T-helper 2 cell (primary cell): ENCODE data around the gene SH3TC1.
A peak's percentile ranks its signal among the peaks of the same experiment; 100 is the strongest.

Experiments used
- DNase-seq, 5 experiments: peaks; one replicate each; pipeline versions ENCODE4 v3.0.0 to v3.0.0-alpha.2; 2012 to 2022

Gene SH3TC1

GRCh38 chr4:8216443-8217245 lies 17.6 kb downstream of the SH3TC1 start:
- DNase-seq, result no peak

- no peak for DNase-seq
Measured at GRCh38 chr4:8217246-8217511, 18.1 kb downstream of the SH3TC1 start.

- no peak for DNase-seq
Measured at GRCh38 chr4:8217871-8218270, 18.8 kb downstream of the SH3TC1 start.

GRCh38 chr4:8218371-8219031 lies 19.4 kb downstream of the SH3TC1 start:
- DNase-seq, result peak in 2 of 5 experiments; percentile 28 to 83

- no peak for DNase-seq
Measured at GRCh38 chr4:8219236-8219635, 20.1 kb downstream of the SH3TC1 start.

- no peak for DNase-seq
Measured at GRCh38 chr4:8220661-8221450, 21.8 kb downstream of the SH3TC1 start.

GRCh38 chr4:8221476-8221875 lies 22.4 kb downstream of the SH3TC1 start:
- peak in 2 of 5 experiments; percentile 58 to 75 for DNase-seq

GRCh38 chr4:8221985-8222384 lies 22.9 kb downstream of the SH3TC1 start:
- DNase-seq, result no peak

- DNase-seq, result no peak
Measured at GRCh38 chr4:8222609-8223388, 23.7 kb downstream of the SH3TC1 start.

GRCh38 chr4:8224267-8224974 lies 25.3 kb downstream of the SH3TC1 start:
- no peak for DNase-seq

- peak in 2 of 5 experiments; percentile 16 to 25 for DNase-seq
Measured at GRCh38 chr4:8224975-8225625, 26.0 kb downstream of the SH3TC1 start.

GRCh38 chr4:8225706-8226443 lies 26.8 kb downstream of the SH3TC1 start:
- DNase-seq, result no peak

- DNase-seq, result no peak
Measured at GRCh38 chr4:8227201-8227770, 28.2 kb downstream of the SH3TC1 start.

- DNase-seq, result no peak
Measured at GRCh38 chr4:8227771-8228318, 28.8 kb downstream of the SH3TC1 start.

- DNase-seq, result peak; percentile 34 to 88 (median 69)
Measured at GRCh38 chr4:8228319-8229250, 29.5 kb downstream of the SH3TC1 start.

- peak in 1 of 5 experiments; percentile 13 for DNase-seq
Measured at GRCh38 chr4:8229331-8229975, 30.4 kb downstream of the SH3TC1 start.

- no peak for DNase-seq
Measured at GRCh38 chr4:8230033-8230432, 30.9 kb downstream of the SH3TC1 start.

GRCh38 chr4:8230891-8231290 lies 31.8 kb downstream of the SH3TC1 start:
- DNase-seq, result no peak
